HEK293 (cell line): ENCODE data around the gene VWCE.

Source experiments
- BCL11A ChIP-seq: fragments of 450-650 bp; formaldehyde crosslinking; IDR thresholded peaks from 2 replicates; pipeline ENCODE4 v1.5.1; 2016; ENCODE audit warnings: low read depth, missing biosample characterization, missing genetic modification characterization
- KLF9 ChIP-seq: fragments of 450-650 bp; formaldehyde crosslinking; IDR thresholded peaks from 2 replicates; pipeline ENCODE4 v1.5.1; 2016; ENCODE audit warnings: missing biosample characterization, missing genetic modification characterization, low read depth
- SP3 ChIP-seq: fragments of 450-650 bp; formaldehyde crosslinking; IDR thresholded peaks from 2 replicates; pipeline ENCODE4 v1.5.1; 2016; ENCODE audit warnings: missing biosample characterization, missing genetic modification characterization
- ZBTB11 ChIP-seq: fragments of 450-650 bp; formaldehyde crosslinking; conservative IDR thresholded peaks from 2 replicates; pipeline ENCODE4 v1.5.1; 2016; ENCODE audit warnings: low read depth, missing biosample characterization, missing genetic modification characterization
- ZFP41 ChIP-seq: fragments of 450-650 bp; formaldehyde crosslinking; IDR thresholded peaks from 2 replicates; pipeline ENCODE4 v1.5.1; 2016; ENCODE audit warnings: missing biosample characterization, missing genetic modification characterization, borderline replicate concordance
- ZNF114 ChIP-seq: fragments of 450-650 bp; formaldehyde crosslinking; IDR thresholded peaks from 2 replicates; pipeline ENCODE4 v1.5.0; 2017; ENCODE audit warnings: missing biosample characterization, missing genetic modification characterization
- ZNF174 ChIP-seq: fragments of 450-650 bp; formaldehyde crosslinking; IDR thresholded peaks from 2 replicates; pipeline ENCODE4 v1.5.0; 2017; ENCODE audit warnings: missing biosample characterization, mild to moderate bottlenecking, missing genetic modification characterization
- ZNF221 ChIP-seq: fragments of 450-650 bp; formaldehyde crosslinking; IDR thresholded peaks from 2 replicates; pipeline ENCODE4 v1.5.1; 2017; ENCODE audit warnings: missing biosample characterization, missing genetic modification characterization, borderline replicate concordance
- ZNF274 ChIP-seq, 2 experiments: fragments of 200-500 bp in 1 of 2; fragments of 450-650 bp in 1 of 2; sonication (Bioruptor generic) in 1 of 2; formaldehyde crosslinking in 1 of 2; IDR thresholded peaks; 2 replicates each; pipeline versions ENCODE4 v1.5.1 to v1.6.1; 2014 to 2016; ENCODE audit warnings: borderline replicate concordance in 1 of 2, inconsistent platforms in 1 of 2, low read length in 1 of 2, missing biosample characterization in 1 of 2, missing genetic modification characterization in 1 of 2
- ZNF280D ChIP-seq: fragments of 450-650 bp; formaldehyde crosslinking; IDR thresholded peaks from 2 replicates; pipeline ENCODE4 v1.5.1; 2016; ENCODE audit warnings: missing biosample characterization, missing genetic modification characterization
- ZNF350 ChIP-seq: fragments of 450-650 bp; formaldehyde crosslinking; IDR thresholded peaks from 2 replicates; pipeline ENCODE4 v1.5.0; 2017; ENCODE audit warnings: missing biosample characterization, mild to moderate bottlenecking, missing genetic modification characterization
- ZNF354C ChIP-seq: fragments of 450-650 bp; formaldehyde crosslinking; IDR thresholded peaks from 2 replicates; pipeline ENCODE4 v1.5.1; 2016; ENCODE audit warnings: missing biosample characterization, missing genetic modification characterization, low read depth, borderline replicate concordance
- ZNF394 ChIP-seq: fragments of 450-650 bp; formaldehyde crosslinking; IDR thresholded peaks from 2 replicates; pipeline ENCODE4 v1.5.1; 2016; ENCODE audit warnings: missing biosample characterization, missing genetic modification characterization, mild to moderate bottlenecking, moderate library complexity, borderline replicate concordance
- ZNF416 ChIP-seq: fragments of 450-650 bp; formaldehyde crosslinking; IDR thresholded peaks from 2 replicates; pipeline ENCODE4 v1.5.1; 2016; ENCODE audit warnings: missing biosample characterization, missing genetic modification characterization
- ZNF501 ChIP-seq: fragments of 450-650 bp; formaldehyde crosslinking; IDR thresholded peaks from 2 replicates; pipeline ENCODE4 v1.5.1; 2016; ENCODE audit warnings: missing biosample characterization, missing genetic modification characterization
- ZNF623 ChIP-seq: fragments of 450-650 bp; formaldehyde crosslinking; IDR thresholded peaks from 2 replicates; pipeline ENCODE4 v1.5.1; 2016; ENCODE audit warnings: missing biosample characterization, missing genetic modification characterization
- ZNF654 ChIP-seq: fragments of 450-650 bp; formaldehyde crosslinking; IDR thresholded peaks from 2 replicates; pipeline ENCODE4 v1.5.1; 2016; ENCODE audit warnings: low read depth, missing biosample characterization, missing genetic modification characterization
- ZNF658 ChIP-seq: fragments of 450-650 bp; formaldehyde crosslinking; IDR thresholded peaks from 2 replicates; pipeline ENCODE4; 2016; ENCODE audit warnings: missing biosample characterization, missing genetic modification characterization
- ZNF692 ChIP-seq: fragments of 450-650 bp; formaldehyde crosslinking; IDR thresholded peaks from 2 replicates; pipeline ENCODE4 v1.5.1; 2016; ENCODE audit warnings: missing biosample characterization, missing genetic modification characterization
- ZNF707 ChIP-seq: fragments of 450-650 bp; formaldehyde crosslinking; IDR thresholded peaks from 2 replicates; pipeline ENCODE4 v1.5.1; 2016; ENCODE audit warnings: missing biosample characterization, missing genetic modification characterization
- ZNF785 ChIP-seq: fragments of 450-650 bp; formaldehyde crosslinking; IDR thresholded peaks from 2 replicates; pipeline ENCODE4 v1.5.1; 2016; ENCODE audit warnings: missing biosample characterization, missing genetic modification characterization
- ZSCAN30 ChIP-seq: fragments of 450-650 bp; IDR thresholded peaks from 2 replicates; pipeline ENCODE4 v1.5.1; 2018; ENCODE audit warnings: missing biosample characterization, mild to moderate bottlenecking, missing genetic modification characterization, moderate library complexity
- TF ChIP-seq, protein P1 (sequence below): fragments of 450-650 bp; formaldehyde crosslinking; conservative IDR thresholded peaks from 2 replicates; pipeline ENCODE4 v1.5.1; 2016; ENCODE audit warnings: low read depth, missing biosample characterization, missing genetic modification characterization
- TF ChIP-seq, protein P2 (sequence below): IDR thresholded peaks from 2 replicates; pipeline ENCODE4 v1.6.1; 2011; ENCODE audit warnings: mild to moderate bottlenecking, low read depth, low read length, borderline replicate concordance

VWCE gene

GRCh38 chr11:61336171-61336935 is 41.2 kb upstream of the VWCE start (continued):
- TF ChIP-seq ZNF274 (IDR thresholded peaks at IDR 0.05; ENCODE audit: low read length): no peak
- no peak for TF ChIP-seq ZNF274 (tag by site-specific recombination; IDR thresholded peaks at IDR 0.05; ENCODE audit: borderline replicate concordance)
- TF ChIP-seq ZNF692 (tag by site-specific recombination): peak; percentile 40; the same call in 1 of the 2 replicates
- peak; percentile 35; the same call in 1 of the 2 replicates for TF ChIP-seq ZBTB11 (tag by site-specific recombination)
- no peak for TF ChIP-seq ZNF785 (tag by site-specific recombination)
- no peak for TF ChIP-seq ZNF174
- no peak for TF ChIP-seq ZNF394
- TF ChIP-seq ZFP41 (tag by site-specific recombination): no peak
- no peak for TF ChIP-seq ZNF623 (tag by site-specific recombination)
- TF ChIP-seq ZNF280D (tag by site-specific recombination): no peak
- no peak for TF ChIP-seq BCL11A
- no peak for TF ChIP-seq SP3 (tag by site-specific recombination)
- TF ChIP-seq ZNF654 (tag by site-specific recombination): peak; percentile 61
- TF ChIP-seq ZSCAN30: peak; percentile 49; the same call in 1 of the 2 replicates
- TF ChIP-seq ZNF350 (tag by site-specific recombination): no peak
- TF ChIP-seq ZNF114: no peak
- TF ChIP-seq, protein P1, sequence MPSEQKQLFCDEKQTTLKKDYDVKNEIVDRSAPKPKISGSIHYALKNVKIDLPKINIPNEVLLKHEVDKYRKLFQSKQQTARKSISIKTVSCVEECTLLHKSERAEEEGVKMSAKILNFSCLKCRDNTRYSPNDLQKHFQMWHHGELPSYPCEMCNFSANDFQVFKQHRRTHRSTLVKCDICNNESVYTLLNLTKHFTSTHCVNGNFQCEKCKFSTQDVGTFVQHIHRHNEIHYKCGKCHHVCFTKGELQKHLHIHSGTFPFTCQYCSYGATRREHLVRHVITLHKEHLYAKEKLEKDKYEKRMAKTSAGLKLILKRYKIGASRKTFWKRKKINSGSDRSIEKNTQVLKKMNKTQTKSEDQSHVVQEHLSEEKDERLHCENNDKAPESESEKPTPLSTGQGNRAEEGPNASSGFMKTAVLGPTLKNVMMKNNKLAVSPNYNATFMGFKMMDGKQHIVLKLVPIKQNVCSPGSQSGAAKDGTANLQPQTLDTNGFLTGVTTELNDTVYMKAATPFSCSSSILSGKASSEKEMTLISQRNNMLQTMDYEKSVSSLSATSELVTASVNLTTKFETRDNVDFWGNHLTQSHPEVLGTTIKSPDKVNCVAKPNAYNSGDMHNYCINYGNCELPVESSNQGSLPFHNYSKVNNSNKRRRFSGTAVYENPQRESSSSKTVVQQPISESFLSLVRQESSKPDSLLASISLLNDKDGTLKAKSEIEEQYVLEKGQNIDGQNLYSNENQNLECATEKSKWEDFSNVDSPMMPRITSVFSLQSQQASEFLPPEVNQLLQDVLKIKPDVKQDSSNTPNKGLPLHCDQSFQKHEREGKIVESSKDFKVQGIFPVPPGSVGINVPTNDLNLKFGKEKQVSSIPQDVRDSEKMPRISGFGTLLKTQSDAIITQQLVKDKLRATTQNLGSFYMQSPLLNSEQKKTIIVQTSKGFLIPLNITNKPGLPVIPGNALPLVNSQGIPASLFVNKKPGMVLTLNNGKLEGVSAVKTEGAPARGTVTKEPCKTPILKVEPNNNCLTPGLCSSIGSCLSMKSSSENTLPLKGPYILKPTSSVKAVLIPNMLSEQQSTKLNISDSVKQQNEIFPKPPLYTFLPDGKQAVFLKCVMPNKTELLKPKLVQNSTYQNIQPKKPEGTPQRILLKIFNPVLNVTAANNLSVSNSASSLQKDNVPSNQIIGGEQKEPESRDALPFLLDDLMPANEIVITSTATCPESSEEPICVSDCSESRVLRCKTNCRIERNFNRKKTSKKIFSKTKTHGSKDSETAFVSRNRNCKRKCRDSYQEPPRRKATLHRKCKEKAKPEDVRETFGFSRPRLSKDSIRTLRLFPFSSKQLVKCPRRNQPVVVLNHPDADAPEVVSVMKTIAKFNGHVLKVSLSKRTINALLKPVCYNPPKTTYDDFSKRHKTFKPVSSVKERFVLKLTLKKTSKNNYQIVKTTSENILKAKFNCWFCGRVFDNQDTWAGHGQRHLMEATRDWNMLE (tag by site-specific recombination): peak; percentile 59
- TF ChIP-seq ZNF416 (tag by site-specific recombination): no peak
- no peak for TF ChIP-seq ZNF221 (tag by site-specific recombination)
- TF ChIP-seq, protein P2, sequence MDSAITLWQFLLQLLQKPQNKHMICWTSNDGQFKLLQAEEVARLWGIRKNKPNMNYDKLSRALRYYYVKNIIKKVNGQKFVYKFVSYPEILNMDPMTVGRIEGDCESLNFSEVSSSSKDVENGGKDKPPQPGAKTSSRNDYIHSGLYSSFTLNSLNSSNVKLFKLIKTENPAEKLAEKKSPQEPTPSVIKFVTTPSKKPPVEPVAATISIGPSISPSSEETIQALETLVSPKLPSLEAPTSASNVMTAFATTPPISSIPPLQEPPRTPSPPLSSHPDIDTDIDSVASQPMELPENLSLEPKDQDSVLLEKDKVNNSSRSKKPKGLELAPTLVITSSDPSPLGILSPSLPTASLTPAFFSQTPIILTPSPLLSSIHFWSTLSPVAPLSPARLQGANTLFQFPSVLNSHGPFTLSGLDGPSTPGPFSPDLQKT: no peak
- TF ChIP-seq ZNF658 (tag by site-specific recombination): no peak
- TF ChIP-seq ZNF354C (tag by site-specific recombination): no peak
- no peak for TF ChIP-seq ZNF707 (tag by site-specific recombination)
- 0 out of 2 replicates have a peak, but pooled peaks have one; percentile 28 for TF ChIP-seq ZNF501
- TF ChIP-seq KLF9 (tag by site-specific recombination): no peak
